Medulla oblongata (tissue), 1 donor: ENCODE results near the gene SLX1A.
"Not testable (repeated sequence)": the region's sequence is repeated elsewhere in the genome, so short reads cannot be mapped to it uniquely, and the experiment has no call there.

Source experiments
- DNase-seq: peaks from one replicate; pipeline ENCODE4 v3.0.0-alpha.2; 2015; ENCODE audit errors: extremely low spot score

Gene SLX1A

DNA sequence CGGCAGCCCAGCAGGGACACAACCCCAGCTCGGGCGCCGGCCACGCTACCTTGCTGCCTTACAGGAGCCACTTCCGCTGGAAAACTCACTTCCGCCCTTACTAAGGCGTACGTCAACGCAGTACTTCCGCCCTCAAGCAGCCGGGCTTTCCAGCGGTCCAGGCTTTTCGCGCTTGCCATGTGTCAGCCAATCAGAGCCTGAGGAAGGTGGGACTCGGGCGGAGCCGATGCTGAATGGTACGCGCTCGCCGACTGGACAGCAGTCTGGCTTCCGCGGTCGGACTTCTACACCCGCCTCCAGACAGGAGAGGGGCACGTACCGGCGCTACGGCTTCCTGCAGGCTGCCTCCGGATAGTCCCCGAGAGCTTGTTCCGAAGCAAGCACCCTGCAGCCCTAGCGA, at the start of gene SLX1A, which contains the start of gene BOLA2B:
Gene SLX1A, plus strand, starts transcription at position 261 of the 400 bp plus-strand sequence. CDS start 210 bp downstream, outside the sequence.
Gene BOLA2B, minus strand, starts transcription at position 52 of the 400 bp plus-strand sequence. CDS start 71 bp downstream, outside the sequence.
- not testable (repeated sequence) for DNase-seq

DNA sequence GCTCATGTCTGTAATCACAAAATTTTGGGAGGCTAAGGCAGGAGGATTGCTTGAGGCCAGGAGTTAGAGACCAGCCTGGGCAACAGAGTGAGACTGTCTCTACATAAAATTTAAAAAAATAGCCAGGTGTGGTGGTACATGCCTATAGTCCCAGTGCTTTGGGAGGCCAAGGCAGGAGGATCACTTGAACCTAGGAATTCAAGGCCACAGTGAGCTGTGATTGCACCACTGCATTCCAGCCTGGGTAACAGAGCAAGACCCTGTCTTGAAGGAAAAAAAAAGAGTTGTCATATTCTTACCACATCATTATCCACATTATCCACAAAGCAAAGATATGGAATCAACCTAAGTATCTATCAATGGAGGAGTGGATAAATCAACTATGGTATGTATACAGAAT, 49.7 kb upstream of the SLX1A start:
- no peak for DNase-seq

DNA sequence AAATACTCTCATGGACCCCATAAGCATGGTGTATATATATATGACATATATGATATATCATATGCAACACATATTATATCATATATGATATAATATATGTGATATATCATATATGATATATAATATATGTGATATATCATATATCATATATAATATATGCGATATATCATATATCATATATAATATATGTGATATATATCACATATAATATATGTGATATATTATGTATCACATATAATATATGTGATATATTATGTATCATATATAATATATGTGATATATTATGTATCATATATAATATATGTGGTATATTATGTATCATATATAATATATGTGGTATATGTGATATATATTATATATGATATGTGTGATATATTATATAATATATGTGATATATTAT, 48.8 kb upstream of the SLX1A start:
- no peak for DNase-seq

DNA sequence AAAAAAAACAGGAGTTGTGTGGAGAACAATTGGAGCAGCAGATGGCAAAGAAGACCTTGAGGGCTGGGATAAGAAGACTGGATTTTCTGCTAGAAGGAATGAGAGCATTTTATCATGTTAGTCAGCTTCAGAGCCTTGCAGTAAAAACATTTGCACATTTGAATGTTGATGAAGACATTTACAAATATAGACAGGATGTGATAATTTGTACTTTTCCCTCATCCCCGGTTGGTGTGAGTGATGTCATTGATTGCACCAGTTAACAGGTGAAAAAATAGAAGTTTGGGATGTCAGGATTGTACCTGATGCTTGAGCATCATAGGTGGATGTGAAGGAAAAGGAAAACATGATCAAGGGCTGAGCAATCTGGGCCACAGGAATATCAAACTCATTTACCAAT, 48.0 kb upstream of the SLX1A start:
- DNase-seq, result no peak

DNA sequence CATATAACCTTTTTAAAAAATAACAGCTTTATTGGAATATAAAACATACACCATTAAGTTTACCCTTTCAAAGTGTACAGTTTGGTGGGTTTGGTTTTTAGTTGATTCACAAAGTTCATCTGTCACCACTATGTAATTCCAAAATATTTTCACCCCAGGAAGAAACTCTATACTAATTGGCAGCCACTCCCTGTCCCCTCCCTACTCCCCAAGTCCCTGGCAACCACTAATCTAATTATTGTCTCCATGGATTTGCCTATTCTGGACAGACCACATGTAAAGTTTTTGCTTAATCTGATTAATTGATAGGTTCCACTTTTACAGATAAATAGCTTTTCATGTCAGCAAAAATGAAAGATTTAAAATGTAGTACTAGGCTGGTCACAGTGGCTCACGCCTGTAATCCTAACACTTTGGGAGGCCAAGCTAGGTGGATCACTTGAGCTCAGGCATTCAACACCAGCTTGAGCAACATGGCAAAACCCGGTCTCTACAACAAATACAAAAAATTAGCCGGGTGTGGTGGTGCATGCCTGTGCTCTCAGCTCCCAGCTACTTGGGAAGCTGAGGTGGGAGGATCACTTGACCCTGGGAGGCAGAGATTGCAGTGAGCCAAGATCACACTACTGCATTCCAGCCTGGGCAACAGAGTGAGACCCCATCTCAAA, 45.7 kb upstream of the SLX1A start:
- DNase-seq, result no peak

DNA sequence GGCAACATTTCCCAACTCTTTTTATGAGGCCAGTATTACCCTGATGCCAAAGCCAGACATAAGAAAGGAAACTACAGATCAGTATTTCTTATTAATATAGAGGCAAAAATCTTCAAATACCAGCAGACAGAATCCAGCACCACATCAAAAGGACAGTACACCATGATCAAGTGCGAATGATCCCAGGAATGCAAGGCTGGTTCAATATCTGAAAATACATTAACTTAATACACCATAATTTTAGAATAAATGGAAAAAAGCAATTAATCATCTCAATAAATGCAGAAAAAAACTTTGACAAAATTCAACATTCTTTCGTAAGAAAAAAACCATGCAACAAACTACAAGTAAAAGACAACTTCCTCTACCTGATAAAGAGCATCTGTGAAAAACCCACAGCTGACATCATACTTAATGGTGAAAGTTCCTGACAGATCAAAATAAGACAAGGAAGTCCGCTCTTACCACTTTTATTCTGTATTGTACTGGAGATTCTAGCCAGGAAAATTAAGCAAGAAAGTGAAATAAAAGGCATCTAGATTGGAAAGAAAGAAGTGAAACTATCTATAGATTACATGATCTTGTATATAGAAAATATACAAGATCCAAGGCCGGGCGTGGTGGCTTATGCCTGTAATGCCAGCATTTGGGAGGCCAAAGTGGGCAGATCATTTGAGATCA, 44.3 kb upstream of the SLX1A start:
- peak; percentile 9 for DNase-seq

DNA sequence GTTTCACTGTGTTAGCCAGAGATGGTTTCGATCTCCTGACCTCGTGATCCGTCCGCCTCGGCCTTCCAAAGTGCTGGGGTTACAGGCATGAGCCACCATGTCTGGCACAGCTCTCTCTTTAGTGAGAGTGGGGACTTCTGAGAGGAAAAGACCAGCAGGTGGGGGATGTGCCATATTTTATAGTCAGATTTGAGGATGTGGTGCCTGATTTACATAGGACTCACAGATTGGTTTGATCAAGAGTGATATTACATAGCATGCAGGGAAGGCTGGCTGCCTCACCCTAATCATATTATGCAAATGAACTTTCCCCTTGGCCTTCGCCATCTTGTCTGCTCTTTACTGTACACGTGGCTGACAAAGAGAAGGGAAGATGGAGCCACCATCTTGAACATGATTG, 42.6 kb upstream of the SLX1A start:
- no peak for DNase-seq

DNA sequence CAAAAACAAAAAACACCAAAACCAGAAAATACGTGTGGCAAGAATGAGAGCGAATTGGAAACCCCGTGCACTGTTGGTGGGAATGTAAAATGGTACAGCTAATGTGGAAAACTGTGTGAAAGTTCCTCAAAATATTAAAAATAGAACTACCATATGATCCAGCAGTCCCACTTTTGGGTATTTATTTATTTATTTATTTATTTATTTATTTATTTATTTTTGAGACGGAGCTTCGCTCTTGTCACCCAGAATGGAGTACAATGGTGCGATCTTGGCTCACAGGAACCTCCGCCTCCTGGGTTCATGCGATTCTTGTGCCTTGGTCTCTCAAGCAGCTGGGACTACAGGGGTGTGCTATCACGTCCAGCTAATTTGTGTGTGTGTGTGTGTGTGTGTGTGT, 41.2 kb upstream of the SLX1A start:
- no peak for DNase-seq

DNA sequence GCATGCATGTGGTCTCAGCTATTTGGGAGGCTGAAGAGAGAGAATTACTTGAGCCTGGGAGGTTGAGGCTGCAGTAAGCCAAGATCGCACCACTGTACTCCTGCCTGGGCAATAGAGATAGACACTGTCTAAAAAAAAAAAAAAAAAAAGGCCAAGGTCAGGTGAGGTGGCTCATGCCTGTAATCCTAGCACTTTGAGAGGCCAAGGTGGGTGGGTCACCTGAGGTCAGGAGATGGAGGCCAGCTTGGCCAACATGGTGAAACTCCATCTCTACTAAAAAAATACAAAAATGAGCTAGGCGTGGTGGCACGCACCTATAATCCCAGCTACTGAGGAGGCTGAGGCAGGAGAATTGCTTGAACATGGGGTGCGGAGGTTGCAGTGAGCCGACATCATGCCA, 38.5 kb upstream of the SLX1A start:
- no peak for DNase-seq

DNA sequence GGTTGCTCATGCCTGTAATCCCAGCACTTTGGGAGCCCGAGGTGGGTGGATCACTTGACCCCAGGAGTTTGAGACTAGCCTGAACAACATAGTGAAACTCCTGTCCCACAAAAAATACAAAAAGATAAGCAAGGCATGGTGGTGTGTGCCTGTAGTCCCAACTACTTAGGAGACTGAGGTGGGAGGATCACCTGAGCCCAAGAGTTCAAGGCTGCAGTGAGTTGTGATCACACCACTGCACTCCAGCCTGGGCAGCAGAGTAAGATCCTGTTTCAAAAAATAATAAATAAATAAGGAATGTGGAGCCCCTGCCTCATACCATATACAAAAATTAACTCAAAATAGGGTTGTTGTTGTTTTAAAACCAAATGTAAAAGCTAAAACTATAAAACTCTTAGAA, 36.5 kb upstream of the SLX1A start:
- no peak for DNase-seq

DNA sequence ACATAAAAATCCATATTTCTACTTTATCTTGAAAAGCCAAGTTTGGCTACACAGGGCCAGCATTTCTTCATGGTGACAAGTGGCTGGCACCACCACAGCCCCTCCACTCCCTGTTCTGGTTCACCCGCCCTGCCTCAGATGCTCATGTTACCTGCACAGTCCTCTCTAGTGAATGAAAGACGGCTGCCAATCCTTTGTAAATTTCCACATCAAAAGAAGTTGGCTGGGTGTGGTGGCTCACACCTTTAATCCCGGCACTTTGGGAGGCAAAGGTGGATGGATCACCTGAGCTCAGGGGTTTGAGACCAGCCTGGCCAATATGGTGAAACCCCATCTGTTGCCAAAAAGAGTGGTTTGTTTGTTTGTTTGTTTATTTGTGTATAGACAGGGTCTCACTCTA, 30.1 kb upstream of the SLX1A start:
- no peak for DNase-seq

DNA sequence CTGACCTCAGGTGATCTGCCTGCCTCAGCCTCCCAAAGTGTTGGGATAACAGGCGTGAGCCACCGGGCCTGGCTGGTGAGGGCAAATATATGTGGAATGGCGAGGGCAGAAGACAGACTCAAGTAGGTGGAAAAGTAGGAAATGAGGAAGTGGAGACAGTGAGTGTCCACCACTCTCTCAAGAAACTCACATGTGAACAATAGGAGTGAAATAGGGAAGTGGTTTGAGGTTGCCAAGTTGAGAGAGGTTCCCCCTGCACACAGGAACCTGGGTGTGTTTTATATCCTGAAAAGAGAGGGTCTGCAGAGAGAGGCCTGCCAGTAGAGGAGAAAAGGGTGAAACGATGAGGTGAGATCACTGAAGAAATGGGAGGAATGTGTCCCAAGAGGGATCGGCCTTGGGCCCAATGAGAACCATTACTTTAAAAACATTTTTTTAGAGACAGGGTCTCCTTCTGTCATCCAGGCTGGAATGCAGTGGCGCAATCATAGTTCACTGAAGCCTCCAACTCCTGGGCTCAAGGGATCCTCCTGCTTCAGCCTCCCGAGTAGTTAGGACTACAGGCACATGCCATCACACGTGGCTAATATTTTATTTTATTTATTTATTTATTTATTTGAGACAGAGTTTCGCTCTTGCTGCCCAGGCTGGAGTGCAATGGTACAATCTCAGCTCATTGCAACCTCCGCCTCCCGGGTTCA, 27.3 kb upstream of the SLX1A start:
- peak; percentile 82 for DNase-seq

DNA sequence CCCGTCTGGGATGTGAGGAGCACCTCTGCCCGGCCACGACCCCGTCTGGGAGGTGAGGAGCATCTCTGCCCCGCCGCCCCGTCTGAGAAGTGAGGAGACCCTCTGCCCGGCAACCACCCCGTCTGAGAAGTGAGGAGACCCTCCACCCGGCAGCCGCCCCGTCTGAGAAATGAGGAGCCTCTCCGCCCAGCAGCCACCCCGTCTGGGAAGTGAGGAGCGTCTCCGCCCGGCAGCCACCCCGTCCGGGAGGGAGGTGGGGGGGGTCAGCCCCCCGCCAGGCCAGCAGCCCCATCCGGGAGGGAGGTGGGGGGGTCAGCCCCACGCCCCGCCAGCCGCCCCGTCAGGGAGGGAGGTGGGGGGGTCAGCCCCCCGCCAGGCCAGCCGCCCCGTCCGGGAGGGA, 24.9 kb upstream of the SLX1A start:
- not testable (repeated sequence) for DNase-seq

DNA sequence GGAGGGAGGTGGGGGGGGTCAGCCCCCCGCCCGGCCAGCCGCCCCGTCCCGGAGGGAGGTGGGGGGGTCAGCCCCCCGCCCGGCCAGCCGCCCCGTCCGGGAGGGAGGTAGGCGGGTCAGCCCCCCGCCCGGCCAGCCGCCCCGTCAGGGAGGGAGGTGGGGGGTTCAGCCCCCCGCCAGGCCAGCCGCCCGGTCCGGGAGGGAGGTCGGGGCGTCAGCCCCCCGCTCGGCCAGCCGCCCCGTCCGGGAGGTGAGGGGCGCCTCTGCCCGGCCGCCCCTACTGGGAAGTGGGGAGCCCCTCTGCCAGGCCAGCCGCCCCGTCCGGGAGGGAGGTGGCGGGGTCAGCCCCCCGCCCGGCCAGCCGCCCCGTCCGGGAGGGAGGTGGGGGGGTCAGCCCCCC, 24.3 kb upstream of the SLX1A start:
- not testable (repeated sequence) for DNase-seq

DNA sequence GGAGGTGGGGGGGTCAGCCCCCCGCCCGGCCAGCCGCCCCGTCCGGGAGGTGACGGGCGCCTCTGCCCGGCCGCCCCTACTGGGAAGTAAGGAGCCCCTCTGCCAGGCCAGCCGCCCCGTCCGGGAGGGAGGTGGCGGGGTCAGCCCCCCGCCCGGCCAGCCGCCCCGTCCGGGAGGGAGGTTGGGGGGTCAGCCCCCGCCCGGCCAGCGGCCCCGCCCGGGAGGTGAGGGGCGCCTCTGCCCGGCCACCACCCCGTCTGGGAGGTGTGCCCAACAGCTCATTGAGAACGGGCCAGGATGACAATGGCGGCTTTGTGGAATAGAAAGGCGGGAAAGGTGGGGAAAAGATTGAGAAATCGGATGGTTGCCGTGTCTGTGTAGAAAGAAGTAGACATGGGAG, 23.5 kb upstream of the SLX1A start:
- not testable (repeated sequence) for DNase-seq

DNA sequence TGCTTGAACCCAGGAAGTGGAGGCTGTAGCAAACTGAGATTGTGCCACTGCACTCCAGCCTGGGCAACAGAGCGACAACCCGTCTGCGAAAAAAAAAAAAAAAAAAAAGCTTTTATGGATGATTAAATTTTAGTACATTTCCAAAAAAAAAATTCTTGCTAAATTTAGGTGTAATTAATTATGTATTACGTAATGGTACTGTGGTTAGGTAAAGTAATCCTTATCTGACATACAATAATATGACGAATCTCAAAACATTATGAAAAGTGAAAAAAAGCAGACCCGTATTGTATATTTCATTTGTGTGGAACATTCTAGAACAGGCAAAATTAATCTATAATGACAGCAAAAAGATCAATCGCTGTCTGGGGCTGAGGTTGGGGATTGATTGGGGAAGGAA, 20.6 kb upstream of the SLX1A start:
- DNase-seq, result no peak

DNA sequence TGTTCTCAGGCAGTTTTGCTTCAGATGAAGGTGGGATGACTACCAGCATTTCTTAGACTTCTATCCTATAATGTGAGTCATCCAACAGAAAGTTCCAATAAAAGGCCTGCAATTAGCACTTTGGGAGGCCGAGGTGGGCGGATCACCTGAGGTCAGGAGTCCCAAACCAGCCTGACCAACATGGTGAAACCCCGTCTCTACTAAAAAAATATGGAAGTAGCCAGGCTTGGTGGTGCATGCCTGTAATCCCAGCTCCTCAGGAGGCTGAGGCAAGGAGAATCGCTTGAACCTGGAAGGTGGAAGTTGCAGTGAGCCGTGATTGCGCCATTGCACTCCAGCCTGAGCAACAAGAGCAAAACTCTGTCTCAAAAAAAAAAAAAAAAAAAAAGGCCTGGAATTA, 16.8 kb upstream of the SLX1A start:
- not testable (repeated sequence) for DNase-seq

DNA sequence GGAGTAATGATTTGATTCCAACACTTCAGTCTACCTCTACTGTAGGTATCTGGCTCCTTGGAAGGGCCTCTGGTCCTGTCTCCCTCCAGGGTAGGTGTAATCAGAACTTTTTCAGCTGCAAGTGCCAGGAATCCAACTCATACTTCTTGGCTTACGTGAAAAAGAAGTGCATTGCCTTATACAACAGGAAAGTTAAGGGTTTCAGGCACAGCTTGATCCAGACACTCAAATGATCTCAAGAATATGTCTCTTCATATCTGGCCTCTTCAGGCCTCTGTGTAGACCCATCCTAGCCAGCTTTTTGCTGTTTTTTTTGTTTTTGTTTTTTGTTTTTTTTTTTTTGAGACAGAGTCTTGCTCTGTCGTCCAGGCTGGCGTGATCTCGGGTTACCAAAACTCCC, 14.5 kb upstream of the SLX1A start:
- no peak for DNase-seq

DNA sequence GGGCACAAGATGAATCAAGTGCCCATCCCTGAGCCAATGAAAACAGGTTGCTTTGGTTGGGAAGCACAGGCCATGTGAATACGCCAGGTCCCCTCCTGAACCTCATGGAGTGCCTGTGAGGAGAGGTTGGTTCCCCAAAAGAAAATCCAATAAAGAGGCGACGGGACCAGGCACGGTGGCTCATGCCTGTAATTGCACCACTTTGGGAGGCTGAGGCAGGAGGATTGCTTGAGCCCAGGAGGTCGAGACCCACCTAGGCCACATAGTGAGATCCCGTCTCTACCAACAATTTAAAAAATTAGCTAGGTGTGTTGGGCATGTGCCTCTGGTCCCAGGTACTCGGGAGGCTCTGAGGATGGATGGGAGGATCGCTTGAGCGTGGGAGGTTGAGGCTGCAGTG, 13.7 kb upstream of the SLX1A start:
- DNase-seq, result no peak

DNA sequence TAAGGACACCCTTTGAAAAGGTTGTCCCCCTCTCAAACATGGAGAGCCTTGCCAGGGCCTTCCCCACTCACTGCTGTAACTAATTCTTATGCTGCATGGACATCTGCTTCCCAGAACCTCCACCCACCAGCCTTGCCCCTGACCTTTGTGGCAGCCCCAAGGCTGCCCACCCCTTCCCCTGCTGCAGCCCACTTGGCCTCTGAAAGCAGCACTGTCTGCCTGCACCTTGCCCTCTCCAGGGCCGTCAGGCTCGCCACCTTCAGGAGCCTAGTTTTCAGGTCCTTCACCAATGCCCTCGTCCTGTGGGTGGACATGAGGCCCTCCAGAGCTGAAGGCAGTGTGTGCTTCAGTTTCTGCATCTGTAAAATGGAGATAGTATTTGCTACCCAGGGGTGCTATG, 12.9 kb upstream of the SLX1A start:
- no peak for DNase-seq

DNA sequence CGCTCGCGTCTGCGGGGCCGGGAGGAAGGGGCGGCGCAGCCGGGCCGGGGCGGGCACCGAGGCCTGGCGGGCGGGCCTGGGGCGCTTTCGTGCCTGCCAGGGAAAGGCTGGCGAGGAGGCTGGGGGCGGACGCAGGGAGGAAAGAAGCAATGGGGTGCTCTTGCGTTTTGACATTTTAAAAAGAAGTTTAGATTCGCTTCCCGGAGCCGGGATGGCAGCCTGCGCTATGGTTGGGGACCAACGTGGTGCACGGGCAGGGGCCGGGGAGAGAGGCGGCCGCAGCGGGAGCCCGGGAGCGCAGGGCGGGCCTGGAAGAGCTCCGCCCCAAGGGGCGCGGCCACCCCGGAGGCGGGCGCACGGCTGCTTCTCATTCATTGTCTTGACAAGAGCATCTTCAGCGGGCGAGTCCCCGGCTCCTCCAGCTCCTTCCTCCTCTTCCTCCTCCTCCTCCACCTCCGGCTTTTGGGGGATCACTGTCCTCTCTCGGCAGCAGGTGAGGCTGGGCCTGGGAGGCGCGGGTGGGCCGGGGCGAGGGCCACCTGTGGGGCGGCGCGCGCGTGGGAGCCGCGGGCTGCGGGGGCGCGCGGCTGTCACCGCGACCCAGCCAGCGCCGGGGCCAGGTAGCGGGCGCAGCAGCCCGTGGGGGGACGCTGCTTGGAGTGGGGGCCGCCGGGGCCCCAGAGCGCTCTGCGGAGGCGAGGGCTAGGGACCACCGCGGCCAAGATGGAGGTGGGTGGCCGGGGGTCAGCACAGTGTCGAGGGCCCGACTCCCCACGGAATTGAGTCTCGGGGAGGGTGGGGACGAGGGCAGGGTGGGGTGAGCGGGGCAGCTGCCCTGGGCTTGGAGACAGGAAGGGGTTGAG, 10.2 kb upstream of the SLX1A start, which contains the start of gene CORO1A:
Gene CORO1A, plus strand, starts transcription at position 370 of the 863 bp plus-strand sequence. CDS start 1,608 bp downstream, outside the sequence.
- peak; percentile 85 for DNase-seq
